A673 (cell line): Measurements from ENCODE around the gene CYP2E1. TPM values are rescaled to one million over a fixed set of nuclear protein-coding genes. Genes with fewer than 3 reads are reported as not detected.
"Not testable (repeated sequence)": the region's sequence is repeated elsewhere in the genome, so short reads cannot be mapped to it uniquely, and the experiment has no call there.

ENCODE experiments used
- BruUV-seq: library from RNA; stranded (reverse); fragments of 400-500 nt; replicated peaks from 2 replicates; lab custom pipeline; 2021; lab: Mats Ljungman, UMichigan
- CTCF ChIA-PET: fragments of 300-600 bp; sonication (Branson Sonifier 250); formaldehyde crosslinking; loops from one replicate; lab custom pipeline; 2022; ENCODE audit warnings: antibody characterized with exemption; lab: Charles Lee
- POLR2A ChIA-PET: fragments of 300-600 bp; sonication (Branson Sonifier 250); formaldehyde crosslinking; loops from one replicate; lab custom pipeline; 2022; ENCODE audit warnings: antibody characterized with exemption; ENCODE audit not compliant: low non-redundant PET; lab: Charles Lee
- DNase-seq: peaks from one replicate; pipeline ENCODE4 v3.0.0-alpha.2; 2015; ENCODE audit warnings: low spot score
- H3K27ac ChIP-seq: fragments of 200-600 bp; sonication (generic); 2 replicates; pipeline ENCODE4 v1.5.1; 2016; ENCODE audit warnings: mixed run types, low read depth, mild to moderate bottlenecking, mixed read lengths, antibody characterized with exemption, low read length; ENCODE audit not compliant: poor library complexity, severe bottlenecking
- H3K27me3 ChIP-seq: fragments of 200-600 bp; sonication (generic); replicated peaks from 2 replicates; pipeline ENCODE4 v1.6.1; 2017; ENCODE audit warnings: mixed run types, low read depth, mild to moderate bottlenecking, mixed read lengths, antibody characterized with exemption, low read length; ENCODE audit not compliant: insufficient read depth, poor library complexity
- H3K36me3 ChIP-seq: fragments of 200-600 bp; sonication (generic); 2 replicates; pipeline ENCODE4 v1.6.1; 2016; ENCODE audit warnings: mixed run types, mild to moderate bottlenecking, mixed read lengths, antibody characterized with exemption, low read length; ENCODE audit not compliant: insufficient read depth, poor library complexity, severe bottlenecking
- H3K4me1 ChIP-seq: fragments of 200-600 bp; sonication (generic); 2 replicates; pipeline ENCODE4 v1.6.1; 2017; ENCODE audit warnings: mixed run types, mild to moderate bottlenecking, mixed read lengths, antibody characterized with exemption, low read length; ENCODE audit not compliant: insufficient read depth, poor library complexity, severe bottlenecking
- H3K4me3 ChIP-seq: fragments of 200-600 bp; sonication (generic); 2 replicates; pipeline ENCODE4 v1.5.1; 2016; ENCODE audit warnings: low read depth, mixed run types, mild to moderate bottlenecking, mixed read lengths, low read length; ENCODE audit not compliant: poor library complexity, severe bottlenecking
- H3K9me3 ChIP-seq: fragments of 200-600 bp; sonication (generic); 2 replicates; pipeline ENCODE4 v1.6.1; 2016; ENCODE audit warnings: mixed run types, low read depth, mild to moderate bottlenecking, mixed read lengths, antibody characterized with exemption, low read length; ENCODE audit not compliant: poor library complexity, severe bottlenecking
- CTCF ChIP-seq: fragments of 300-800, 200-600 bp; sonication (generic); conservative IDR thresholded peaks from 2 replicates; pipeline ENCODE4 v1.5.1; 2017; ENCODE audit warnings: low read depth, mild to moderate bottlenecking, antibody characterized with exemption, low read length, moderate library complexity, mixed read lengths
- EZH2 ChIP-seq: fragments of 200-600 bp; sonication (generic); IDR thresholded peaks from 2 replicates; pipeline ENCODE4 v1.6.1; 2017; ENCODE audit warnings: borderline replicate concordance, low read depth, mild to moderate bottlenecking, mixed read lengths, antibody characterized with exemption, low read length; ENCODE audit not compliant: poor library complexity, severe bottlenecking
- intact Hi-C: fragments of 100-400 bp; cut with micrococcal nuclease; formaldehyde crosslinking; loops from one replicate; pipeline ENCODE4 v1.10.0; 2022; ENCODE audit not compliant: unreplicated experiment
- total RNA-seq: library from RNA; stranded (reverse); gene quantifications from 2 replicates; pipeline ENCODE4 v1.2.3, GENCODE V29; 2021

Gene CYP2E1
- total RNA-seq, 1 experiment from 2014 or later = 0.49 TPM

GRCh38 chr10:133536198-133536597 lies 9.0 kb downstream of the CYP2E1 start:
- ChIA-PET POLR2A (no interaction called here), CTCF (no interaction called here)
- Histone ChIP-seq H3K9me3 (no peaks in the 10 kb centered on the region), H3K27ac (no peak overlapping the region), H3K4me3 (no peak overlapping the region), H3K4me1 (no peaks in the 10 kb centered on the region), H3K27me3 (peaks cover 26% of the 10 kb centered on the region), H3K36me3 (no peaks in the 10 kb centered on the region)
- BruUV-seq = no TSS peak
- no peak for DNase-seq
- intact Hi-C loops = no loop called here
- no peak for TF ChIP-seq CTCF
- no peak for TF ChIP-seq EZH2

- H3K4me1 ChIP-seq = no peaks in the 10 kb centered on the region
- H3K9me3 ChIP-seq = no peaks in the 10 kb centered on the region
- H3K27me3 ChIP-seq = peaks cover 12% of the 10 kb centered on the region
- intact Hi-C loops = no loop called here
- DNase-seq = no peak
- no peak overlapping the region for H3K4me3 ChIP-seq
- no peaks in the 10 kb centered on the region for H3K36me3 ChIP-seq
- TF ChIP-seq CTCF (no peak), EZH2 (no peak)
- ChIA-PET POLR2A (no interaction called here), CTCF (no interaction called here)
- no TSS peak for BruUV-seq
- H3K27ac ChIP-seq = no peak overlapping the region
Measured at GRCh38 chr10:133537546-133538545, 10.7 kb downstream of the CYP2E1 start.

GRCh38 chr10:133541441-133541975 lies 14.3 kb downstream of the CYP2E1 start:
- intact Hi-C loops, POLR2A ChIA-PET, H3K36me3 ChIP-seq, H3K4me3 ChIP-seq, H3K27ac ChIP-seq, CTCF ChIA-PET, H3K9me3 ChIP-seq, H3K4me1 ChIP-seq, BruUV-seq, DNase-seq: not testable (repeated sequence)
- peaks cover 11% of the 10 kb centered on the region for H3K27me3 ChIP-seq
